GM11168 (cell line): ENCODE results near the gene BCKDHA.
"Not testable (repeated sequence)": the region's sequence is repeated elsewhere in the genome, so short reads cannot be mapped to it uniquely, and the experiment has no call there.

Experiments used
- in situ Hi-C: fragments of 300-500 bp; cut with MboI; formaldehyde crosslinking; loops from one replicate; pipeline ENCODE4 v1.12.0; 2022; ENCODE audit warnings: low sequenced_read_pairs; ENCODE audit not compliant: unreplicated experiment

Gene BCKDHA

DNA sequence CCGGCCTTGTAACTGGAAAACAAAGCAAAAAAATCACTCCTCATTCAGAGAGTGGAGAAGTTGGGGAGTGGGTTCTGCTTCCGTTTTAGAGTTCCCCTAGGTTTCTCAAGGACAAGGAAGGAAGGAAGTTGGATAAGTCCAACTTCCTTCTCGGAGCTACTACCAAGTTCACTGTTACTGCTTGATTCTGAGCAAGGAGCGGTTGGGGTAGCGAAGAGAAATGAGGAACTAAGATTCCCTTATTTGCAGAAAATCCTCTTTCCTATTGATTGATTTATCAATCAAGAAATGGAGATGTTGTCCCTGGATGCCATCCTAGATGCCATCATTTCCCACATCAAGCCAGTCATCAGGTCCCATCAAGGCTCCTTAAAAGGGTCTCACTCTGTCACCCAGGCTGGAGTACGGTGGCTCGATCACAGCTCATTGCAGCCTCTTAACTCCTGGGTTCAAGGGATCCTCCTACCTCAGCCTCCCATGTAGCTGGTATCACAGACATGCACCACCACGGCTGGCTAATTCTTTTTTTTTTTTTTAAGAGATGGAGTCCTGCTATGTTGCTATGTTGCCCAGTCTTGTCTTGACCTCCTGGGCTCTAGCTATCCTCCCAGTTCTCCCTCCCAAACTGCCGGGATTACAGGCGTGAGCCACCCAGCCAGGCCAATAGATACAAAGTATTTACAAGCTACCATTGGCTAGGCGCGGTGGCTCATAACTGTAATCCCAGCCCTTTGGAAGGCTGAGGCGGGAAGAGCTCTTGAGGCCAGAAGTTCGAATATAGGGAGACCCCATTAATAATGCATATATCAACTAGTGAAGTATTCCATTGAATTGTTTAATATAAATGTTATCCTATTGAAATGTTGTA, 32.9 kb upstream of the BCKDHA start:
- in situ Hi-C loops: no loop called here

DNA sequence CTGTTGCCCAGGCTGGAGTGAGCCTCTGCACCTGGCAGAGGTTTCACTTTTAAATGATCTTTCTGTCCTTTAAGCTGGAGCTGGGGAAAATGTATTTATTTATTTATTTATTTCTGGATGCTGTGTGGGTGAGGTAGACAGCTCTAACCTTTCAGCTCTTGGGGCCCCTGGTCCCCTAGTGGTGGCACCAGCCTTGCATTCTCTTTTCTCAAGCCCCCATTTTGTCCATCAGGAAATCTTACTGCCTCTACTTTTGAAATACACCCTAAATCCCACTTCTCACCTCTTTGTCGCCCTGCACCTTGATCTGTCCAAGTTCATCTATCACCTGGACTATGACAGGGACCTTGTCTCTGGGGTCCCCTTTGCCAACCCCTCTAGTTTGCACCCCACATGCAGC, 31.5 kb upstream of the BCKDHA start:
- in situ Hi-C loops: no loop called here

DNA sequence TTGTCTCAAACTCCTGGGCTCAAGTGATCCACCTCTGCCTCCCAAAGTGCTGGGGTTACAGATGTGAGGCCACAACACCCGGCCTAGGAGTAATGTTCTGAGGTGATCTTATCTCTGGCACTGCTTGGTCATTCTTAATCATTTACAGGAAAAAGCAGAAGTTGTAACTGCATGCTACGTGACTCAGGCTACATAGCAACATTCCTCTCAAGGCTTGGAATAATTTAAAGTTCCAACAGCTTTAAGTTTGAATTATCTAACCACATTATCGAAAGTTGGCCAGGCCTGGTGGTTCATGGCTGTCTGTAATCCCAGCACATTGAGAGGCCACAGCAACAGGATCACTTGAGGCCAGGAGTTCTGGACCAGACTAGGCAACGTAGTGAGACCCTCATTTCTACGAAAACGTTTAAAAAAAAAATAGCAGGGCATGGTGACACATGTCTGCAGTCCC, 29.7 kb upstream of the BCKDHA start:
- in situ Hi-C loops: no loop called here

DNA sequence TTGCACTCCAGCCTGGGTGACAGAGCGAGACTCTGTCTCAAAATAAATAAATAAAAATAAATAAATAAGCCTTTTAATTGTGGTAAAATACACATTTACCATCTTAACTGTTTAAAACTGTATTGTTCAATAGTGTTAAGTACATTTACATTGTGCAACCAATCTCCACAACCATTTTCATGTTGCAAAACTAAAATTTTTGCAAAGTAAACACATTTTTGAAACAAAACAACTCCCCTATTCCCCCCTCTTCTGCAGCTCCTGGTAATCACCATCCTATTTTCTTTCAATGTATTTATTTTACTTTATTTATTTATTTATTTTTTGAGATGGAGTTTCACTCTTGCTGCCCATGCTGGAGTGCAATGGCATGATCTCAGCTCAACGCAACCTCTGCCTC, 27.8 kb upstream of the BCKDHA start:
- in situ Hi-C loops: no loop called here

DNA sequence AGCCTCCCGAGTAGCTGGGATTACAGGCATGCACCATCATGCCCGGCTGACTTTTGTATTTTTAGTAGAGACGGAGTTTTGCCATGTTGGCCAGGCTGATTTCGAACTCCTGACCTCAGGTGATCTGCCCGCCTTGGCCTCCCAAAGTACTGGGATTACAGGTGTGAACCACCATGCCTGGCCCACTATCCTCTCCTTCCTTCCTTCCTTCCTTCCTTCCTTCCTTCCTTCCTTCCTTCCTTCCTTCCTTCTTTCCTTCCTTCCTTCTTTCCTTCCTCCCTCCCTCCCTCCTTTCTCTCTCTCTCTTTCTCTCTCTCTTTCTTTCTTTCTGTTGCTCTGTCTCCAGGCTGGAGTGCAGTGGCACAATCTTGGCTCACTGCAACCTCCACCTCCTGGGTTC, 26.5 kb upstream of the BCKDHA start:
- in situ Hi-C loops: not testable (repeated sequence)

DNA sequence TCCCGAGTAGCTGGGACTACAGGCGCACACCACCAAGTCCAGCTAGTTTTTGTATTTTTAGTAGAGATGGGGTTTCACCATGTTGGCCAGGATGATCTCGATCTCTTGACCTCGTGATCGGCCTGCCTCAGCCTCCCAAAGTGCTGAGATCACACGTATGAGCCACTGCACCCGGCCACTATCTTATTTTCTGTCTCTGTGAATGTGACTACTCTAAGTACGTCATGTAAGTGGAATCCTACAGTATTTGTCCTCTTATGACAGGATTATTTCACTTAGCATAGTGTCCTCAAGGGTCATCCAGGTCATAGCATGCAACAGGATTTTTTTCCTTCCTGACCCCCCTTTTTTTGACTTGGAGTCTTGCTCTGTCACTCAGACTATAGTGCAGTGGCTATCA, 26.1 kb upstream of the BCKDHA start:
- in situ Hi-C loops: no loop called here

DNA sequence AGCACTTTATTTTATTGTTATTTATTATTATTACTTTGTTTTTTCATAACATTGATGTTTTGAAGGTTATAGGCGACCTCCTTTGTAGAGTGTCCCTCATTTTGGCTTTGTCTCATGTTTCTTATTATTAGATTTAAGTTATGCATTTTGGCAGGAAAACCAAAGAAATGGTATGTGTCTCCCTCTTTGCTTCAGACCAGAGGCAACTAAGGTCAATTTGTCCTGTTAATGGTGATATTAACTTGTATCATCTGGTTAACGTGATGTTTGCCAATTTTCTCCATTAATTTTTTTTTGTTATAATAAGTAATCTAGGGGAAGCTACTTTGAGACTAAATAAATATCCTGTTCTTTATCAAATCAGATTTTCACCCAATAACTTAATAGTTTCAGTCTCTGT, 25.1 kb upstream of the BCKDHA start:
- in situ Hi-C loops: no loop called here

DNA sequence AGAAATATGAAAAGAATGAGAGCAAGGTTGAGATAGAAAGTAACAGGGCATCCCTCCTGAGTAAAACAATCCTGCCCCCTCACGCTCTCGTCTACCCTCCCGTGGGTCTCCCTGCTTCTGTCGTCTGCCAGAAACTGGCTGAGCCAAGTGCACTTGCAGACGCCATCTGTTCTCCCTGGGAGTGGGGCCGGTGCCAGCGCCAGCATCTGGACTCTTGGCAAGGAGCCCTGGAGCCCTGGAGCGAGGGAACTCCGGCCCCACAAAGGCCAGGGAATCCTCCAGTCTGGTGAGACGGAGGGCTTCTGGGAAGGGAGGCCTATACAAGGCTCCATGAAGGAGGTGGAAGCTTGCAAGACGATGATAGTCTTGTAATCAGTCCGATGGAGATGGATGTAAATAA, 23.6 kb upstream of the BCKDHA start:
- in situ Hi-C loops: no loop called here

DNA sequence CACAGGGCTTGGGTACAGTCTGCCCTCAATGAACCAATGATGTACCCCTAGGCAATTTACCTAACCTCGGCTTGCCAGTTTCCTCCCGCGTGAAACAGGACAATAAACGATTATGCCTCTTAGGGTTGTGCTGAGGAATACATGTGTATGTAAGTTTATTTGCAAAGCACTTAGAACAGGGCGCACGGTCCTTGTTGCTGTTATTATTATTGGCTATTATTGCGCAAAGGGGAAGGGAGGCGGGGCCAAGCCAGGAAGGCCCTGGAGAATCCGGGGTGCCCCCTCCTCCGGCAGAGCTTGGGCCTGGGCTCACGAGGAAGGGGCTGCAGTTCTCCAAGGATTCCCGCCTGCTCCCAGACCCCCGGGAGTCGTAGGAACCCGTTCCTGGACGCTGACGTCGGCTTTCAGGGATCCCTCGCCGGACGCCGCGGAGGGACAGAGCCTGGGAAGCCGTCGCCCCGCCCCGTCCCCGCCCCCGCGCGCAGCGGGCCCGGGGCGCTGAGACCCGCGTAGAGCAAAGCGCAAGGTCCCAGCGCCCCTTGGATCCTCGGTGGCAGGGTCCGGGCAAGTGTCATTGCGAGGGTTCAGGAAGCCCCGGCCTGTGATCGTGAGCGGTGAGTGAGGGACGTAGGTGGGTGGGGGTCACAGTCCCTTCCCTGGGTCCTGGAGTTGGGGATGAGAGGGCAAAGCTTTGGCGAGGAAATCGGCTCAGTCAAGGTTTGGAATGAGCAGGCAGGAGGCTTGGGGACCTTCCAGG, 21.2 kb upstream of the BCKDHA start, which contains the start of gene TMEM91:
Gene TMEM91 (plus strand): TSS at position 293 of the 757 bp plus-strand sequence. CDS start 1,777 bp downstream, outside the sequence.
- in situ Hi-C loops: no loop called here

DNA sequence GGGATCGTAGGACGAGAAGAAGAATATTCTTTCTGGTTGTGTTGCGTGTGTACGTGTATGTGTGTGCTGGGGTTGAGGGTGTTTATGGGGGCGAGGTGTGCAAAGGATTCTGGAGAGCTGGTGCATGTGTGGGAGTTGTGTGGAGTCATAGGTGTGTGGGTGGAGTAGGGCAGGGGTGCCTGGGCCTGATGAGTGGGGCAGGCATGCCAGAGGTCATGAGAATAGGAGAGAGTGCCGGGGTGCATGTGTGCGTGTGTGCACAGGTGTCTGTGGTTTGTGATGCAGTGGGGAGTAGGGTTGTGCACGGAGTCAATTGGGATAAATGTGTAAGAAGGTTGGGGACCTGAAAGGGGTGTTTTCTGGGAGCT, 20.6 kb upstream of the BCKDHA start:
- in situ Hi-C loops: no loop called here

DNA sequence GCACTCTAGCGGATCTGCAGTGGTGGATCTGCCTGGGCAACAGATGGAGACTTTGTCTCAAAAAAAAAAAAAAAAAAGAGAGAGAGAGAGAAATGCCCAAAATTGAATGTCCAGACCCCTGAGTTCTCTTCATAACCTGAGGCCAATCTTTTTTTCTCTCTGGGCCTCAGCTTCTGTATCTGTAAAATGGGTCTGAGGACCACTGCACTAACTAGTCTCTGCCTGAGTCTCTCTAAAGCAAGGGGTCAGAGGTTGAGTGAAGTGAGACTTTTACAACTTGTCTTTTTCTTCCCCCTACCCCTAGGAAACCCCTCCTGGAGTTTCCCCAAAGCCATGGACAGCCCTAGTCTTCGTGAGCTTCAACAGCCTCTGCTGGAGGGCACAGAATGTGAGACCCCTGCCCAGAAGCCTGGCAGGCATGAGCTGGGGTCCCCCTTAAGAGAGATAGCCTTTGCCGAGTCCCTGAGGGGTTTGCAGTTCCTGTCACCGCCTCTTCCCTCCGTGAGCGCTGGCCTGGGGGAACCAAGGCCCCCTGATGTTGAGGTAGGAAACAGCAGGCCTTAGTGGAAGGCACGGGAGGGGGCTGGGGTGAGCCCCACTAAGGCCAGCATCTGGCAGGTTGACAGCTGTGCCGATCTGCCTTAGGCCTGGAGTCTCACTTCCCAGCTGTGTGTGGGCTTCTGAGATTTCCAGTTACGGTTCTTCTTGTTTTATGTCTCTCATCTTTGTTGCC, 19.5 kb upstream of the BCKDHA start:
- in situ Hi-C loops: no loop called here

DNA sequence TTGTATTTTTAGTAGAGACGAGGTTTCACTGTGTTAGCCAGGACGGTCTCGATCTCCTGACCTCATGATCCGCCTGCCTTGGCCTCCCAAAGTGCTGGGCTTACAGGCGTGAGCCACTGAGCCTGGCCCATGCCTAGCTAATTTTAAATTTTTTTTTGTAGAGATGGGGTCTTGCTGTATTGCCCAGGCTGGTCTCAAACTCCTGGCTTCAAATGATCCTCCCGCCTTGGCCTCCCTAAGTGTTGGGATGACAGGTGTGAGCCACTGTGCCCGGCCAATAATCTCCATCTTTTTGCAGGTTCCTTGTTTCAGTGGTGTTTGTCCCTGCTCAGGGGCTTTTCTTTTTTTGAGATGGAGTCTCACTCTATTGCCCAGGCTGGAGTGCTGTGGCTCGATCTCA, 16.1 kb upstream of the BCKDHA start:
- in situ Hi-C loops: not testable (repeated sequence)

DNA sequence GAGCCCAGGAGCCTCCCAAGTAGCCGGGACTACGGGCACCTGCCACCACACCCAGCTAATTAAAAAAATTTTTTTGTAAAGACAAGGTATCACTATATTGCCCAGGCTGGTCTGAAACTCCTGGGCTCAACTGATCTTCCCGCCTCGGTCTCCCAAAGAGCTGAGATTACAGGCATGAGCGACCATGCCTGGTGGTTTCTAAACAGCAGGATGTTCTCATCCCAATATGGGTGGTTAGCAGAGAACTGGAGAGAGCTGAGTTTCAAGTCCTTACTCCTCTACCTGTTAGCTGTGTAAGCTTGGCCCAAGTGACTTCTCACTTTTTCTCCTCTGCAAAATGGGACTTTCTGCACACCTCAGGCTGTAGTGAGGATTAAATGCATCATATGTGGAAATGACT, 13.3 kb upstream of the BCKDHA start:
- in situ Hi-C loops: no loop called here

DNA sequence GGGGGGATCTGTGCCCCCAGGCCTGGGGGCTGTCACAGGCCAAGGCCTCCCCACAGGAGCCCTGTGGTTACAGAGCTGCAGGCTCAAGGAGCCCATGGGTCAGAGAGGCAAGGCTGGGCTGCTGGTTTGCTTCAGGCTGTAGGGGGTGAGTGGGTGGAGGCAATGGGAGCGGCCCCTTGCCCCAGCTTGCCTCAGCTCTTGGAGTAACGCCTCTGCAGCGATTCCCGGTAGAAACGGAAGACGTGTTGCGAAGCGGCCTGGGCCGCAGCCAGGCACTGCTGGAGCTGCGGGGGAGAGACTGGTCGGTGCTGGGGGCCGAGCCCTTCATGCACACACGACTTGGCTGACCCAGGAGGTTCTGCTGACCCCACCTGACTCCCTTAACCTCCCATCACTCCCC, 11.2 kb upstream of the BCKDHA start:
- in situ Hi-C loops: no loop called here

DNA sequence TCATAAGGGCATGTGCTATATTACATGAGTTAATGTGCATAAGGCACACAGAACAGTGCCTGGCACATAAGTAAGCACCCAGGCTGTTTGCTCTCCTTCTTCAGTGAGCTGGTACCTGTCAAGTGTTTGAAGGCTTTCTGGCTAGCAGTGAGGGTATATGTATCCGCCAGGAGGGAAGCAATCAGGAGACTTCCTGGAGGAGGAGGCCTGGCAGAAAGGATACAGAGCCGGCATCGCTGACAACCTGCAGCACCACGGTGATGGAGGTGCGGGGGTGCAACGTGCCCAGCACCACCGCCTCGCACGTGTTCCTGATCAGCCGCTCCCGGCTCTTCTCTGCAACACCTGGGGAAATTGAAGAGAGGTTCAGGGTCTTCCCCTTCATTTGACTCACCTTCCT, 6.0 kb upstream of the BCKDHA start:
- in situ Hi-C loops: no loop called here

DNA sequence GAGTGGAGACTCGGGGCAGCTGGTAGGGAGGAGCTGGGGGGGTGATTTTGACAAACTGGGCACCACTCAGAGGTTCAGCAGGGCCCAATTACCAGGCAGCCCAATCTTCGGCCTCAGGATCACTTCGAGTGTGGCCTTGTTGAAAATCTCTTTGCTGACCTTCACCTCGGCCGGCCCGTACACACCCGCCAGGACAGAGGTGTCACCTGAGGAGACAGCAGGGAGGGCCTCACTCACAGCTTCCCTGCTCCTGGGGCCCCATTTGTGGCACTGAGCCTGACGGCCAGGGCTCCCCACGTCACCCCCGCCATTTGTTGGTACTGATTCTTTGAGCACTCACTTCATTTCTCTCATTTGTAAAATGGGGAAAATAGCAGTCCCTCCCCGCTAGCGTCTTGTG, 4.8 kb upstream of the BCKDHA start:
- in situ Hi-C loops: no loop called here

DNA sequence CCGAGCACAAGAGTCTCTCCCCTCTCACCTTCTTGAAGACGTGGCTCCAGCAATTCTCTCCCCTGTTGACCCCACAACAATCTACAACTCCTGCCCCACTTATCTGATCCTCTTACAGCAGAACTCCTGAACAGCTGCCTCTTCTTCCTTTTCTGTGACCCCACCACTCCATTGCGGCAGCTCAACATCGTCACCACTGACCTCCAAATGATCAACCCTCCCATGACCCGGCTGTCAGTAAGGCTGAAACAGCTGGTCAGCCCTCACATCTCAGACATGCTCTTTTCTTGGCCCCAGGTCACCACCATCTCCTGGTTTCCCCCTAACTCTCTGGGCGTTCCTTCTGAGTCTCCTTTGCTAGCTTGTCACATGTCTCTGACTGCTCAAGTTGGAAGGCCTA, 2.3 kb upstream of the BCKDHA start:
- in situ Hi-C loops: no loop called here

DNA sequence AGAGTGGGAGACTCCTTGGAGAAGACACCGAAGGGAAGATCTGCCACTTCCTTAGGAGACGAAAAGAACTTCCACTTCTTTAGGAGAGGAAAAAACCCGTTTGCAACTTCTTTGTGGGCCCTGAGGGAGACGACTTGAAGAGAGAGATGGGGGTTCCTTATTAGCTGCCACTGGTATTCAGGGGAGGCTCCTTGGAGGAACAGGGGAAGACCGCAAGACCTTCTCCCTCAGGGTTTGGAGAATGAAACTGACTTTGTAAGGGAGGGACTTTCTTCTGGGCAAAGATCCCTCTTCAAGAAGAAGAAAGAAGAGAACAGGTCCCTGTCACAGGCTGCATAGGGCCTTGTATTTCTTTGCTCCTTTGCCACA, 416 bp downstream of the BCKDHA start:
- in situ Hi-C loops: no loop called here

DNA sequence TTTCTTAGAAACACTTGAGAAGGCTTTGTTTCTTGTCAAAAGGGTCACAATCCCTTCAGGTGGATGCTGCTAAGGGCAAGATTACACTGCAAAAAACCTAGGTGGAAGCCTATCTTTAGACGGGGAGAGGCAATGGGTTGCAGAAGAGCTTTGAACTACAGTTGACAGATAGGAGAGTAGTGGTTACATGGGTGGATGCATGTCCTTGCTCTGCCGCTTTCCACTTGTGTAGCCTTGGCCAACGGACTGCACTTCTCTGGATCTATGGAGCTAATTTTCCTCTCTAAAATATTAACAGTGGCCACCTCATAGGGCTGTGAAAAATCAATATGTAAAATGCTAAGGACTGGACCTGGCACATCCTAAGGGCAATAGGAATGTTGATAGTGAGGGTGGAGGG, 980 bp downstream of the BCKDHA start:
- in situ Hi-C loops: no loop called here

DNA sequence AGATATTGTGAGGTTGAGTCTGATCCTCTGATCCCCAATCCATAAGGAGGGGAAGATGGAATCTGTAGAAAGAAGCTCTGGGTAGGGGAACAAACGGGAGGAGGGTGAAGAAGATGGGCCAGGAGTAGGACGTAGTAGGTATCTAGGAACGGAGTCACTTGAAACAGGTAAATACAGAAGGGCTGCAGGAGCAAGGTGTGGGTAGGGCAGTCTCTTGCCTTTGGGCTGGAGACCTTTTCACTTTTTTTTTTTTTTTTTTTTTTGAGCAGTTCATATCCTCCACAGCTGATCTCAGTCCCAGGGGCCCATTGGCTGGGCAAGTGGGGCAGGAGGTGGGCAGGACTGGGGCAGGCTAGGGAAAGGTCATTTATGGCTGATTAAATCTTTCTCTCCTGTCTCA, 1.5 kb downstream of the BCKDHA start:
- in situ Hi-C loops: no loop called here

DNA sequence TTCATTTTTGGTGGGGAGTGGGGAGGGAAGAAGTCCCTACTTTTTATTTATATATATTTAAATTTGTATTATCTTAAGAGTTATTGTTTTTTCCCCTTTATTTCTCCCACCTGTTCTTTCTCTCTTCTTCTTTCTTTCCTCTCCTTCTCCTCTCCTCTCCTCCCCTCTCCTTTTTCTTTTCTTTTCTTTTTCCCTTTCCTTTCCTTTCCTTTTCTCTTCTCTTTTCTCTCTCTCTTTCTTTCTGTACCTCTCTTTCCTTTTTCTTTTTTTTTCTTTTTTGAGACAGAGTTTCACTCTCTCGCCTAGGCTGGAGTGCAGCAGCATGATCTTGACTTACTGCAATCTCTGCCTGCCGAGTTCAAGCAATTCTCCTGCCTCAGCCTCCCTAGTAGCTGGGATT, 1.9 kb downstream of the BCKDHA start:
- in situ Hi-C loops: no loop called here
